H1 (cell line): ENCODE results near the gene CALU. TPM values are rescaled to one million over a fixed set of nuclear protein-coding genes. Genes with fewer than 3 reads are reported as not detected.

ENCODE experiments used
- CTCF ChIA-PET: fragments of 300-600 bp; sonication (Branson Sonifier 250); formaldehyde crosslinking; loops from one replicate; lab custom pipeline; 2021; ENCODE audit not compliant: partially characterized antibody; lab: Charles Lee
- POLR2A ChIA-PET: fragments of 300-600 bp; sonication (Branson Sonifier 250); formaldehyde crosslinking; loops from one replicate; lab custom pipeline; 2021; ENCODE audit warnings: inconsistent platforms; ENCODE audit not compliant: partially characterized antibody; lab: Charles Lee
- DNase-seq, 2 experiments: peaks; one replicate each; pipeline versions ENCODE4 v3.0.0 to v3.0.0-alpha.2; 2010 to 2022; ENCODE audit warnings: low spot score in 2 of 2, low read depth in 1 of 2, mixed read lengths in 1 of 2
- FAIRE-seq: peaks from 2 replicates; lab custom pipeline; 2011; peaks lifted over from hg19 to GRCh38; lab: Jason Lieb, UNC
- H2AFZ ChIP-seq: 2 replicates; pipeline ENCODE4 v1.8.1; 2012; ENCODE audit warnings: low read length, inconsistent platforms
- H2AK5ac ChIP-seq: 2 replicates; pipeline ENCODE4 v1.6.1; 2013; ENCODE audit warnings: low read depth, low read length
- H2BK120ac ChIP-seq: replicated peaks from 2 replicates; pipeline ENCODE3; 2013; ENCODE audit warnings: low read depth, low read length, inconsistent platforms
- H2BK12ac ChIP-seq: 2 replicates; pipeline ENCODE4 v1.6.1; 2013; ENCODE audit warnings: low read depth, low read length
- H2BK15ac ChIP-seq: 2 replicates; pipeline ENCODE4 v1.6.1; 2013; ENCODE audit warnings: low read length
- H2BK20ac ChIP-seq: 2 replicates; pipeline ENCODE4 v1.6.1; 2013; ENCODE audit warnings: low read length
- H2BK5ac ChIP-seq: 2 replicates; pipeline ENCODE4 v1.6.1; 2013; ENCODE audit warnings: low read depth, low read length
- H3K14ac ChIP-seq: 2 replicates; pipeline ENCODE4 v1.6.1; 2013; ENCODE audit warnings: inconsistent platforms; ENCODE audit not compliant: insufficient read length
- H3K18ac ChIP-seq: 2 replicates; pipeline ENCODE4 v1.6.1; 2013; ENCODE audit warnings: low read length; ENCODE audit errors: extremely low read depth
- H3K23ac ChIP-seq: 2 replicates; pipeline ENCODE4 v1.6.1; 2013; ENCODE audit warnings: inconsistent platforms; ENCODE audit not compliant: insufficient read length
- H3K23me2 ChIP-seq: 2 replicates; pipeline ENCODE4 v1.6.1; 2013; ENCODE audit warnings: low read depth, low read length
- H3K27ac ChIP-seq: 2 replicates; pipeline ENCODE4 v1.6.1; 2011; ENCODE audit warnings: low read depth, low read length, inconsistent platforms
- H3K27me3 ChIP-seq, 4 experiments: replicated peaks in 1 of 4; 1 replicate in 1 of 4; 2 replicates in 3 of 4; pipeline versions ENCODE4 v1.6.1 to v1.8.1; 2011 to 2013; ENCODE audit warnings: low read length in 3 of 4, mild to moderate bottlenecking in 3 of 4, inconsistent platforms in 2 of 4, mixed read lengths in 2 of 4, moderate library complexity in 1 of 4; ENCODE audit not compliant: control insufficient read depth in 3 of 4, insufficient read depth in 3 of 4; ENCODE audit errors: extremely low read depth in 1 of 4
- H3K36me3 ChIP-seq, 4 experiments: 2 replicates each; pipeline versions ENCODE4 v1.6.1 to v1.8.1; 2011 to 2013; ENCODE audit warnings: mild to moderate bottlenecking in 4 of 4, low read length in 3 of 4, moderate library complexity in 2 of 4, control low read depth in 1 of 4, inconsistent platforms in 1 of 4; ENCODE audit not compliant: insufficient read depth in 4 of 4, control insufficient read depth in 2 of 4
- H3K4ac ChIP-seq: replicated peaks from 2 replicates; pipeline ENCODE3; 2013; ENCODE audit warnings: low read length, low read depth, mixed read lengths, inconsistent platforms; ENCODE audit not compliant: insufficient read length
- H3K4me1 ChIP-seq, 4 experiments: replicated peaks in 1 of 4; 1 replicate in 1 of 4; 2 replicates in 3 of 4; pipeline versions ENCODE4 v1.6.1 to v1.8.1; 2011 to 2013; ENCODE audit warnings: low read length in 3 of 4, inconsistent platforms in 2 of 4, mixed read lengths in 1 of 4; ENCODE audit not compliant: insufficient read depth in 4 of 4, control insufficient read depth in 3 of 4
- H3K4me2 ChIP-seq, 2 experiments: 2 replicates each; pipeline versions ENCODE4 v1.6.1 to v1.8.1; 2011 to 2013; ENCODE audit warnings: low read depth in 2 of 2, low read length in 2 of 2, control low read depth in 1 of 2, inconsistent platforms in 1 of 2, mild to moderate bottlenecking in 1 of 2; ENCODE audit not compliant: insufficient read depth in 1 of 2
- H3K4me3 ChIP-seq, 4 experiments: fragments of 200-600, 300-600 bp in 1 of 4; sonication (generic), shearing (Covaris generic), sonication (Bioruptor Twin) in 1 of 4; 2 replicates each; pipeline versions ENCODE4 v1.5.1 to v1.8.1; 2011 to 2016; ENCODE audit warnings: low read length in 4 of 4, low read depth in 3 of 4, control low read depth in 2 of 4, inconsistent platforms in 2 of 4, mild to moderate bottlenecking in 2 of 4, mixed read lengths in 1 of 4, moderate library complexity in 1 of 4; ENCODE audit not compliant: insufficient read depth in 2 of 4; ENCODE audit errors: extremely low read depth in 1 of 4
- H3K56ac ChIP-seq: replicated peaks from 2 replicates; pipeline ENCODE3; 2013; ENCODE audit warnings: low read depth, mild to moderate bottlenecking, mixed read lengths, low read length, inconsistent platforms; ENCODE audit not compliant: insufficient read length
- H3K79me1 ChIP-seq: 2 replicates; pipeline ENCODE4 v1.6.1; 2013; ENCODE audit warnings: low read depth, low read length, control low read depth
- H3K79me2 ChIP-seq, 2 experiments: 2 replicates each; pipeline versions ENCODE4 v1.6.1 to v1.8.1; 2012 to 2013; ENCODE audit warnings: low read length in 2 of 2, mild to moderate bottlenecking in 2 of 2, inconsistent platforms in 1 of 2; ENCODE audit not compliant: insufficient read depth in 2 of 2, control insufficient read depth in 1 of 2
- H3K9ac ChIP-seq, 4 experiments: replicated peaks in 1 of 4; 1 replicate in 1 of 4; 2 replicates in 3 of 4; pipeline versions ENCODE4 v1.6.1 to v1.8.1; 2011 to 2013; ENCODE audit warnings: low read depth in 3 of 4, low read length in 3 of 4, control low read depth in 2 of 4, mild to moderate bottlenecking in 2 of 4, moderate library complexity in 2 of 4, inconsistent platforms in 1 of 4; ENCODE audit errors: extremely low read depth in 1 of 4
- H3K9me3 ChIP-seq, 2 experiments: 2 replicates each; pipeline versions ENCODE4 v1.6.1 to v1.8.1; 2012 to 2013; ENCODE audit warnings: mild to moderate bottlenecking in 2 of 2, moderate library complexity in 2 of 2, control low read depth in 1 of 2, inconsistent platforms in 1 of 2, low read depth in 1 of 2, low read length in 1 of 2, mixed read lengths in 1 of 2; ENCODE audit not compliant: insufficient read depth in 2 of 2
- H4K20me1 ChIP-seq, 2 experiments: replicated peaks in 1 of 2; 2 replicates each; pipeline versions ENCODE3 to v1.8.1; 2011 to 2013; ENCODE audit warnings: inconsistent platforms in 2 of 2, low read length in 2 of 2, mild to moderate bottlenecking in 1 of 2; ENCODE audit not compliant: insufficient read depth in 2 of 2, control insufficient read depth in 1 of 2
- H4K5ac ChIP-seq: 2 replicates; pipeline ENCODE4 v1.6.1; 2013; ENCODE audit warnings: low read length, low read depth, mixed read lengths, inconsistent platforms; ENCODE audit not compliant: insufficient read length
- H4K8ac ChIP-seq: 2 replicates; pipeline ENCODE4 v1.8.0; 2013; ENCODE audit warnings: mild to moderate bottlenecking, moderate library complexity, low read length, inconsistent platforms; ENCODE audit not compliant: insufficient read depth; ENCODE audit errors: extremely low read depth
- H4K91ac ChIP-seq: replicated peaks from 2 replicates; pipeline ENCODE3; 2013; ENCODE audit warnings: low read length, mixed read lengths, inconsistent platforms; ENCODE audit not compliant: insufficient read length
- SIN3A ChIP-seq, 2 experiments: IDR thresholded peaks in 1 of 2; conservative IDR thresholded peaks in 1 of 2; 2 replicates each; pipeline ENCODE4 v1.6.1; 2011 to 2012; ENCODE audit warnings: low read length in 2 of 2, improper control_type of control experiment in 1 of 2, low read depth in 1 of 2, mild to moderate bottlenecking in 1 of 2
- TBP ChIP-seq: IDR thresholded peaks from 2 replicates; pipeline ENCODE4 v1.6.1; 2011; ENCODE audit warnings: low read depth, low read length, improper control_type of control experiment
- WGBS, 2 experiments: shearing (Covaris generic) in 1 of 2; methylation state at CpG; one replicate each; pipeline versions ENCODE4 v1.1.6 to v1.1.7; 2013 to 2015; ENCODE audit warnings: low lambda C conversion rate in 2 of 2, mixed read lengths in 2 of 2, inconsistent platforms in 1 of 2, low coverage in 1 of 2, missing lambda C conversion rate in 1 of 2; ENCODE audit not compliant: insufficient replicate concordance in 2 of 2, insufficient coverage in 1 of 2, insufficient read length in 1 of 2; ENCODE audit errors: extremely low coverage in 1 of 2, missing lambda C conversion rate in 1 of 2; 5-methylcytosine and 5-hydroxymethylcytosine counted together
- polyA plus RNA-seq, 7 experiments: library from polyadenylated mRNA; depleted of rRNA in 3 of 7; stranded (reverse) in 5 of 7; unstranded in 2 of 7; fragments of >200 nt in 5 of 7; fragments of 200-250 nt in 2 of 7; gene quantifications; 1 replicate in 5 of 7; 2 replicates in 1 of 7; 4 replicates in 1 of 7; pipeline versions ENCODE4 v1.2.1 to v1.2.3, GENCODE V29; 2011 to 2013; ENCODE audit warnings: missing spikeins in 2 of 7, mixed read lengths in 2 of 7
- total RNA-seq: library from RNA; stranded (reverse); fragmentation: NEBNext Ultra II Directional; extraction: Animal tissue kit (Norgen Biotek cat#: 25700); gene quantifications from 2 replicates; pipeline ENCODE4 v1.2.1, GENCODE V29; 2021

Gene CALU
- total and polyA plus RNA-seq, 2 of the 8 experiments (the other 6 are each of a cell fraction or from before 2014, with no cell fraction given): 67.2 to 170 TPM

GRCh38 chr7:128807191-128807590, 68.0 kb downstream of the CALU start:
- Histone ChIP-seq H3K4ac (no peak overlapping the region), H3K14ac (no peak overlapping the region), H3K79me2 (no peaks in the 10 kb centered on the region), H3K9me3 (no peaks in the 10 kb centered on the region), H2BK12ac (no peak overlapping the region), H3K23ac (no peak overlapping the region), H2BK5ac (no peak overlapping the region), H3K79me1 (no peaks in the 10 kb centered on the region), H4K8ac (no peak overlapping the region), H2BK20ac (no peak overlapping the region), H3K27ac (no peak overlapping the region), H3K4me3 (no peak overlapping the region), H3K18ac (no peak overlapping the region), H2AK5ac (no peak overlapping the region), H3K9ac (no peak overlapping the region), H4K20me1 (peaks cover 0 to 2% of the 10 kb centered on the region in 2 experiments), H4K5ac (no peak overlapping the region), H3K4me2 (no peak overlapping the region), H2BK120ac (no peak overlapping the region), H3K23me2 (no peaks in the 10 kb centered on the region), H2BK15ac (no peak overlapping the region), H4K91ac (no peak overlapping the region), H3K36me3 (peaks cover 20 to 76% (median 38%) of the 10 kb centered on the region in 4 experiments; a peak in 7 of 8 replicates), H3K27me3 (no peaks in the 10 kb centered on the region), H3K4me1 (peaks cover 0 to 2% (median under 1%) of the 10 kb centered on the region in 4 experiments; a peak in 3 of 7 replicates), H3K56ac (no peak overlapping the region), H2AFZ (no peak overlapping the region)
- ChIA-PET CTCF (interaction anchor here (1.8 kb wide), 2 partner anchors 34 to 135 kb away, joined by 3 read pairs; no protein-coding TSS in a partner anchor), POLR2A (interaction anchor here (1.2 to 3.6 kb wide), 5 partner anchors 8 to 18 kb away, joined by 3 to 21 read pairs (median 5); partner anchors contain the start of gene CCDC136)
- no peak for FAIRE-seq
- no peak for DNase-seq
- TF ChIP-seq SIN3A (conservative IDR thresholded peaks at IDR 0.05 in 1 of 2, IDR thresholded peaks at IDR 0.05 in 1 of 2; ENCODE audit: low read depth in 1 of 2, low read length in 2 of 2) (no peak), TBP (no peak)
- WGBS, 2 experiments: 85% methylated on average over 8 of the region's 8 CpGs; no CpG with 5 or more reads in 1 of the 2 experiments
